Renal pelvis (tissue), 4 donors: ENCODE measurements around the gene LIMK1. TPM values are rescaled to one million over a fixed set of nuclear protein-coding genes. Genes with fewer than 3 reads are reported as not detected.
A peak's percentile ranks its signal among the peaks of the same experiment; 100 is the strongest.

ENCODE experiments used
- DNase-seq: peaks from one replicate; pipeline ENCODE4 v3.0.0-alpha.2; 2013
- polyA plus RNA-seq, 3 donors: library from polyadenylated mRNA; unstranded; fragments of 120-200 nt; gene quantifications; one replicate each; pipeline ENCODE4 v1.2.1, GENCODE V29; 2013; ENCODE audit not compliant: insufficient read length in 3 of 3

The LIMK1 gene
- polyA plus RNA-seq, 3 donors, result 21.3 to 27.6 (median 26.8) TPM

DNA sequence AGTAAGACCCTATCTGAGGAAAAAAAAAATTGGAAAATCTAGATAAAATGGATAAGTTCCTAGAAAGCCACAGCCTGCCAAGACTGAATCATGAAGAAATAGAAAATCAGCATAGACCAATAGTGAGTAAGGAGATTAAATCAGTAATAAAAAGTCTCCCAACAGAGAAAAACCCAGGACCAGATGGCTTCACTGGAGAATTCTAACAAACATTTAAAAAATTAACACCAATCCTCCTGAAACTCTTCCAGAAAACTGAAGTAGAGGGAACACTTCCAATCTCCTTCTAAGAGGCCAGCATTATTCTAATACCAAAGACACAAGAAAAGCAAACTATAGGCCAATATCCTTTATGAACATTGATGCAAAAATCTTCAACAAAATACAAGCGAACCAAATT is 8.8 kb upstream of the LIMK1 start:
- no peak for DNase-seq

DNA sequence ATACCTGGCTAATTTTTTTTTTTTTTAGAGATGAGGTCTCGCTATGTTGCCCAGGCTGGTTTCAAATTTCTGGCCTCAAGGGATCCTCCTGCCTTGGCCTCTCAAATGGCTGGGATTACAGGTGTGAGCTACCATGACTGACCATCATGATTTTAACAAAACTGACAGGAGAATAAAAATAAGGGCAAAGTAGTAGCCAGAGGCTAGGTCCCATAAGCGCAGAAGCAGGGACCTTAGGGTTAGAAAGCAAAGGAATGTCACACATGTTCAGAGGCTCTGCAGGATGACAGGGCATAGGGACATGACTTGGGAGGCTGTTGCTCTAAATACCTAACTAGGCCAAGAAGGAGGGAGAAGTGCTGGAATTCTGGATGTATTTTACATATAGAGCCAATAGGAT is 5.1 kb upstream of the LIMK1 start:
- DNase-seq, result no peak

DNA sequence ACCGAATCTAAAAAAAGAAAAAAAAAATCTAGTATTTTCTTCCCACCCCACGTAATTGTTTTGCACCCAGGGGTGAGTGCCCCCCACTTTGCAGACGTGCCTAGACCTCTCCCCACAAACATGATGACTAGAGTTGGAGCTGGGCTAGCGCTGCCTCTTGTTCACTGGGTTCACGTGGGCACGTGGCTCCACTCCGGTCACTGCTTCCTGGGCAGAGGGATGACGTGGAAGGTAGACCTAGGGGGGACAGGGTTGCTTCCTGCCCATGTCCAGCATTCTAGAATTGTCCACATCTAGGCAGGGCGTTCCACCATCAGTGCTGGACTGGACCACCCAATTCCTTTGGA is 861 bp upstream of the LIMK1 start:
- no peak for DNase-seq

DNA sequence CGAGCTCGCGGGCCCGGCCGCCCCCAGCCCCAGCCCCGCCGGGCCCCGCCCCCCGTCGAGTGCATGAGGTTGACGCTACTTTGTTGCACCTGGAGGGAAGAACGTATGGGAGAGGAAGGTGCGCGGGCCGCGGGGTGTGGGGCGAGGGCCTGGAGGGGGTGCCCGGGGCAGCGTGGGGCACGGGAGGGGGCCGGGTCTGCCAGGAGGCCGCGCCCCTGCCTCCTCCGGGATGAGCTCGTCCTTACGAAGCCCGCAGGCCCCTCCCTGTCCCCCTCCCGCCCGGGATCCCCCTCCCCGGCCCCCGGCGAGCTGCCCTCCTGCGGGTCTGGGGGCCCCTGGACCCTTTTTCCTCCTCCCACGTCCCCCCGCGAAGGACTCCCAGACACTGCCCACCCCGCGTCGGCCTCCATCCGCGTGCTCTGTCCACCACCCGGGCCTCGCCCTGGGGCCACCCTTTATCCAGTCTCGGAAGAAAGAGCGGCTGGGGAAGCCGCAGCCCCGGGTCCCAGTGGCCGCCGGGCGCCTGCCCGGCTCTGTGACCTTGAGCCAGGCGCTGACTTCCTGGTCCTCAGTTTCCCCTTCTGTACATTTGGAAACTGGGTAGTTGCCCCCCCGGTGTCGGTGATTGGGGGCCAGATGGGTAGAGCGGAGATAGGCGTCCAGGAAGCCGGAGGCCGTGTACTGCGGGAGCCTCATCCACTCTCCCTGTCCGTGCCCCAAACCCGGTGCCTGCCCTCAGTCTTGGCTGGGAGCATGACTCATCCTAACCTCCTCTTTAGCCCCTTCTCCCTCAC is 521 bp downstream of the LIMK1 start:
- DNase-seq, result peak; percentile 26

DNA sequence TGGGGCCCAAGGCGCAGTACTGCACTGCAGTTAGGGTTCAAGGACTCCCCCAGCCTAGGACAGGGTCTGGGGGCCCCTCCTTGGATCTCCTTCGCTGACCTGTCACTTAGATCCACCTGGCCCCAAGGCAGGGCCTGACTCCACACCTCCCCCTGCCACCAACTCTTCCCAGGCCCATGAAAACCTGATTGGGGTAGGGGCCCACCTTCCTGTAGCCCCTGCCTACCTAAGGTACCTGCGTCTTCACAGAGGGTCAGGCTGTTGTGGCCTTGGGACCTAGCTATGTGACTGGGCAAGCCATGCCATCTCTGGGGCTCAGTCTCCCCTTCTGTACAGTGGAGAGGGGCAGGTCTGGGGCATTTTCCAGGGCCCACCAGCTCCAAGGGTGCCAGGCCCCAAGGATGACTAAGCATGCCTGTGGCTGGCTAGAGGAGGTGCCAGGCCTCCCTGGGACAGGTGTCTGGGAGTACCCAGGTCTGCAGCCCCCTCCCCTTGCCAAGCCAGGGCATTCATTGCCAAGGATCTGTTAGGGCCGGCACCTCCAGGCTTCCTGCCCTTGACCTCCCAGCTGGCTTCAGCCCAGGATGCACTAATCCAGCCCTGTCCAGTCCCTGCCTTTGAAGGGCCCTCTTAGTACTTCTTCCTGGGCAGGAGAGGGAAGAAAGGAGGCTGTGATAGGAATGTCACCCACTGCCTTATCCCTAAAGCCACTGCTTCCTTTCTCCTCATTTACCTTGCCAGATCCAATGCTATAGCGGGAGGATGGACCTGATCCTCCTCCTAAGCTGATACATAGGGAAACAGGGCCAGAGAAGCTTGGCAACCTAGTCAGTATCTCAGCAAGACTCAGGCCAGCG is 1.3 kb downstream of the LIMK1 start:
- no peak for DNase-seq

DNA sequence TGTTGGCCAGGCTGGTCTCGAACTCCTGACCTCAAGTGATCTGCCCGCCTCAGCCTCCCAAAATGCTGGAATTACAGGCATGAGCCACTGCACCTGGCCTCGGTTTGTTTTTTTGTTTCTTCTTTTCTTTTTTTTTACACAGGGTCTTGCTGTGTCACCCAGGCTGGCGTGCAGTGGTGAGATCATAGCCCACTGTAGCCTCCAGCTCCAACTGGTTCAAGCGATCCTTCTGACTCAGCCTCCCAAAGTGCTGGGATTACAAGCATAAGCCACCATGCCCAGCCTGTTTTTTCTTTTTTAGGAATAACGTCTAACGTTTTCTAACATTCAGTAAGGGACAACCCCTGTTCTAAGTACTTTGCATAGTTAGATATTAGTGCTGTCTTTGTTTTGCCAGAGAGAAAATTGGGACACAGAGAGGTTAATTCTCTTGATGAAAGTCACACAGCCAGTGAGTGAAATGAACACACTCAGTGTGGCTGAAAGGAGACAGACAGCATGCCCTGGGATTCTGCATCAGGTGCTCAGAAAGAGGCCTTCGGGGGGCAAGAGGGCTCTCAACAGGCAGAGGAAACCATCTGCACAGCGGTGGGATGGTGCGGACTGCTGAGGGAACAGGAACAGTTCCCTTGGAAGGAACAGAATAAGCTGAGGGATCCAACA is 4.3 kb downstream of the LIMK1 start:
- DNase-seq, result no peak

DNA sequence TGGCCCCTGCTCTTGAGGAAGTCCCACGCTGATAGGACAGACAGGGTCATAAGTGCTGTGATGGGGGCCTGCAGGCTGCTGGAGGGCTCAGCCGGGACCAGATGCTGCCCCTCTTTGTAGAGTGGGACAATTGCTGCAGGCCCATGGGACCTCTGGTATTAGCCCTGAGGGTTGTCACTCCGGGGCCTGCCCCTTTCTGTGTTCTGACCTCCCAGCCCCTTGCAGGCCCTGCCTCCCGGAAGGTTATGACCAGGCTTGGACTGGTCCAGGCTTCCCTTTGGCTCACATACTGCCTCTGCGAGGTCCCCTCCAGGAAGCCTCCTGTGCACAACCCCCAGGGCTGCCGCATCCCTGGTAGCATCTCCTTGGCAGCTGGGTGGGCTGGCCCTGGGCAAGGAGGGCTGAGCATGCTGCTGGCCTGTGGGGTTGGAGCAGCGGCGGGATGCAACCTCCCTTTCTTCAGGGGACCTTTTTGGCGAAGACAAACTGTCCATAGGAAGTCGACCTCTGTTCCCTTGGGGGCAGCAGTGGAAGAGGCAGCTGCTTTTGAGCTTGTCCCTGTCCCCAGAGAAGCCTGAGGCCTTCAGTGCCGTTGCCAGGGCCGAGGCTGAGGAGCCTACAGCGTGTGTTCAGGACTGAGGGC is 8.8 kb downstream of the LIMK1 start:
- DNase-seq, result no peak

DNA sequence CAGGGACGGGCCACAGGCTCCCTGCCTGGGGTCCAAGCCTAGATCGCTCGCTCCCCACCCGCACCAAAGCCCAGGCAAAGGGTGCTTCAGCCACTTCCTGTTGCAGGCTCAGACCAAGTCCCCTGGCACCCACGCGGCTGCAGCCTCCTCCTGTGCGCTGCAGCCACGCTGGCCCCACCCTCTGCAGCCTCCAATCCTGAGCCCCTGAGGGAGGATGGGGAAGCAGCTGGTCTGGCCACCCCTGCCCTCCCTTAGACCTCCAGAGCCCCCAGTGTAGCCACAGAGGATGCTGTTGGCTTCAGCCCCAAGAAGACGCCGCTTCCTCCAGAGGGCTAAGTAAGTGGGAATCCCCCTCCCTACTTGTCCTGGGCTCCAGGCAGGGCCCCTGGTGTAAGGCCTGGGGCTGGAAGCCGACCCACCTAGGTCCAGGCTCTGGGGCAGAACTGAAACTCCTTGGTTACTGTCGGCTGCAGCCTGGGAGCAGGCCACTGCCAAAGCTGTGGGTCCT is 9.4 kb downstream of the LIMK1 start:
- no peak for DNase-seq

DNA sequence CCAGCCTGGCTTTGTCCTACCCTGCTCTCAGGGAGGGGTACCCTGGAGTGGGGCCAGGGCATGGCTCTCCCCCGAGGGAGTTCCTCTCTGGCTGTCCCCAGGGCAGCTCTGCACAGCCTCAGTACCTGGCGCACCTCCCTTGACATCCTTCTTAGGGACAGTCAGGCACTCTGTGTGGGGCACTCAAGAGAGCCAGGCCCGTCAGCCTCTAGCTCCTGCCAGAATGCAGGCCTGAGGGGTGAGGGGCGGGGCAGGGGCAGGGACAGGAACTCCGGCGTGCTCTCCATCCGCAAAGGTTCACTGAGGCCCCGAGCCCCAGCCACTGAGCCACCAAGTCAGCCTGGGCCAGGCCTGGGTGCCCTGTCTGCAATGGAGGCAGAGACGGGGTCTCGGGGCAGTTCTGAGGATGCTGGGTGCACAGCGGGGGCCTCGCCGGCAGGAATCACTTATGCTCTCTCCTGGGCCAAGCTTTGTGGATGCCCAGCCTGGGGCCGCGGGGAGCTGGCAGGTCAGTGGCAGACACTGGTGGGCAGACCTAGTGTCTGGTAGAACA is 10.1 kb downstream of the LIMK1 start:
- DNase-seq, result no peak

DNA sequence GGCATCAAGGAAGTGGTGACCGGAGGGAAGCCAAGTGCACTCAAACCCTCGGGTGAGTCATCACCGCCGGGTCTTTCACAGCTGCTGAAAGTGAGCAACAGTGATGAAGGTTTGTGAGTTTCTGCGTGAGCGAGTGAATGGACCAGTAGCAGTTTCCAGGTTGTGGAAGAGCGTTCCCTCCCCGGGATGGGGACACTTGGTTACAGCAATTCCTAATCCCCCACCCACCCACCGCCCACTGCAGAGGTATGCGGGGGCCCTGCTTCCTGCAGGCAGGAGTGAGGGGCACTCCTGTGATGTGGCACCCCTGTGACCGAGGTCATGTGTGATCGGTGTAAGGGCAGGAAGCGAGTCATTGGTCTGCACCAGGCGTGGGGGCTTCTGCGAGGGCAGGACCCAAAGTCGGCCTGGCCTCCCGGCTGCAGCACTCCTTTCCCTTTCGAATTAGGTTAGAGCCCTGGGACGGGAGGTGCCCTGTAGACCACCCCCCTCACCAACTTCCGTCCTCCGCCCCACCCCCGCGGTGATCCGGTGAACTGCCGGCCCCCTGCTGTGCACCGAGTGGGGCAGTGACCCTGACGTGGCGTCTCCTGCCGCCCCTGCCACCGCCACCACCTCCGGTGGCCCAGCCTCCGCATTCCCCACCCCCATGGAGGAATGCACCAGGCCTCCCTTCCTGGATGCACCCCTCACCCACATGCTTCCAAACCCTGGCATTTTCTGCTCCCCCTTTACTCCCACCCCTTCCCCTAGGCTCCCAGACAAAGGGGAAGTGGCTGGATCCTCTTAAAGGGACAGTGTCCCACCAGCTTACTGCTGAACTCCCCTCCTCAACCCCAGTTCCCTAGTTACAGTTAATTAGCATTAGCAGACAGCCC is 10.9 kb downstream of the LIMK1 start:
- peak; percentile 65 for DNase-seq

DNA sequence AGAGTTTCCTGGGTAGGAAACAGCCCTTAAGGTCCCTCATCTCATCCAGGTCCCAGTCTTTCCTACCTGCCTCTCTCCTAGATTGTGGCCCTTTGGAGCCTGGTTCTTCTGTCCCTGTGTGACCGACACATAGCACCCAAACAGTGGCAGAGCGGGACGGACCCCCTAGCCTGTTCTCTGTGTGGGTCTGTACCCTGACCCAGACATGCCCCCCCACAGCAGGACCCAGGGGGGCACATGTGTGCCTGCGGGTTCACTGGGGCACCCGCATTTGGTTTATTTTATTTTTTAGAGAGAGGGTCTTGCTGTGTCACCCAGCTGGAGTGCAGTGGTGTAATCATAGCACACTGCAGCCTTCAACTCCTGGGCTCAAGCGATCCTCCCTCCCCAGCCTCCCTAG is 11.5 kb downstream of the LIMK1 start:
- DNase-seq, result no peak

DNA sequence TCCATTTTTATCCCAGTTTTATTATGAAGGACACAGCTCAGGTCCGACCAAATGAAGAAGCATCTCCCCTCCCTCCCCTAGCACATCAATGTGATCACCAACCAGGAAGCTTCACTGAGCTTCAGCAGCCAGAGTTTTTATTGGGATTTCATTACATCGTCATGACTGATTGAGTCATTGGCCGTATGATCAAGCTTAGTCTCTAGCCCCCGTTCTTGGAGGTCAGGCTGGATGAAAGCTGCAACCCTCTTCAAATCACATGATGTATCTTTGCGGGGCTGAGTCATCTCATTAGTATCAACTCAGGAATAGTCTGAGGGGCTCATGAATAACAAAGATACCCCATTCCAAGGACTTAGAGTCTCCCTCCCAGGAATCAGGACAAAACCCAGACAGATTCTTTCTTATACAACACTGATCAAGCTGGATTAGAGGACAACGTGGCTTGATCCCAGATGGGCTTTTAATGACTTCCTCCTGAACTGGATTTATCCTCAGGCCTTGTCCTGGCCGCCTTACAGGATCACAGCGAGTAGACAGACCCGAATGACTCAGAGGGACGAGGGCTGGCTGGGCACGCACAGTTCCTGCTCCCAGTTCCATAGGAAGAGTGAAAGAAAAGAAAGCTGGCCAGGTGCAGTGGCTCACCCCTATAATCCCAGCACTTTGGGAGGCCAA is 14.5 kb downstream of the LIMK1 start:
- no peak for DNase-seq

DNA sequence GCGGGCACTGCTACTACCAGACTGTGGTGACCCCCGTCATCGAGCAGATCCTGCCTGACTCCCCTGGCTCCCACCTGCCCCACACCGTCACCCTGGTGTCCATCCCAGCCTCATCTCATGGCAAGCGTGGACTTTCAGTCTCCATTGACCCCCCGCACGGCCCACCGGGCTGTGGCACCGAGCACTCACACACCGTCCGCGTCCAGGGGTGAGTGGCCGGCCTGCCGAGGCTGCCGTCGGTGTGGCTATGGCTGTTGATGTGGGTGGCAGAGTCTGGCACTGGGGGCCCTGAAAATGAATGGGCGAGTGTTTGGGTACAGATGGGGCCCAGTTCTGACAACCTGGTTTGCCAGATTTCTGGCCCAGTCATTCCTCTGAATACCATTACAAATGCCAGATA is 15.4 kb downstream of the LIMK1 start:
- DNase-seq, result no peak

DNA sequence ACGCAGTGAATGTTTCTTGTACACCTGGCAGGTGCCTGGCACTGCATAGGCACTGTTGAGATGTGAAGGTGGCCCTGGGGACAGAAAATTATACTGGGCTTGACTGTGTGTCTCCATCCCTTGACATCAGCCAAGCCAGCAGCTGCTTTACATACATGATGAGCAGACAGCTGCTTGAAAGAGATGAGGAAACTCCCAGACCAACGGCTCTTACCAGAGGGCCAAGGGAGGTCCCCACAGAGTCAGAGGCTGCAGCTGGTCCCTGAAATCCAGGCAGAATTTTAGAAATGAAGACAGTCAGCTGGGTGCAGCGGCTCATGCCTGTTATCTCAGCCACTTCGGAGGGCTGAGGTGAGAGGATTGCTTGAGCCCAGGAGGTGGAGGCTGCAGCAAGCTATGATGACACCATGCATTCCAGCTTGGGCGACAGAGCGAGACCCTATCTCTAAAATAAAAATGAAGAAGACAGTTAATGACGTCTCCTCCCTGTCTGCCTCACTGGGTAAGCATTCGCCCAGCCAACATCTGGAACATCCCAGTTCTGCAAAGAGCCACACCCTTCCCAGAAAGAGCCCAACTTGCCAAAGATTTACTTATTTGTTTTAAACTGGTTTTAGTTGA is 17.6 kb downstream of the LIMK1 start:
- peak; percentile 40 for DNase-seq

DNA sequence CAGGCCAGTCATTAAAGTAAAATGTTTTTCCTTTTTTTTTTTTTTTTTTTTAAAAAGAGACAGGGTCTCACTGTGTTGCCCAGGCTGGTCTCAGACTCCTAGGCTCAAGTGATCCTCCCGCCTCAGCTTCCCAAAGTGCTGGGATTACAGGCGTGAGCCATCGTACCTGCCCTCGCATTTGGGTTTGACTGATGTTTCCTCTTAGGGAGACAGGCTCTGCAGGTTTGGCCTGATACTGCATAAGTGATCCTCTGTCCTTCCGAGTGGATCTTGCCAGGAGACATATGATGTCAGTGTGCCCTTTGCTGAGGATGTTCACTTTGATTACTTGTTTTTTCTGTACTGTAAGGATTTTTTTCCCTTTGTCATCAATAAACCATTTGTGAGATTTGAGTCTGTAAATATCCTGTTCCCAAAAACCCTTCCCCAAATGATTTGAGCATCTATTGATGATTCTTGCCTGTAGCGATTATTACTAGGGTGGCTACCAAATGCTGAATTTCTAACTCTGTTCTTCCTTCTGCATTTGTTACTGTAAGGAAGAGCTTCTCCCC is 19.7 kb downstream of the LIMK1 start:
- no peak for DNase-seq

DNA sequence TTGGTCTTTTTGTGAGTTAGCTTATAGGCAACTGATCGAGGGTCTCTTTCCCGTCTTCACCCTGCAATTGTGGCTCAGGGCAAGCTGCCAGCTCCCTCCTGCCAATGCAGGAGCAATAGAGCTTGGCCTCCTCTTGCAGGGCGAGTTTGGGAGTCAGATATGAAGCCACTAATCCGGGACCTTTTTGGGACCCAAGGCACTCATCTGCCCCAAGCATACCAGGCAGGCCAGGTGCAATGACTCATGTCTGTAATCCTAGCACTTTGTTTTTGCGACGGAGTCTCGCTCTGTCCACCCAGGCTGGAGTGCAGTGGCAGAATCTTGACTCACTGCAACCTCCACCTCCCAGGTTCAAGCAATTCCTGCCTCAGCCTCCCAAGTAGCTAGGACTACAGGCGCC is 21.1 kb downstream of the LIMK1 start:
- peak; percentile 63 for DNase-seq

DNA sequence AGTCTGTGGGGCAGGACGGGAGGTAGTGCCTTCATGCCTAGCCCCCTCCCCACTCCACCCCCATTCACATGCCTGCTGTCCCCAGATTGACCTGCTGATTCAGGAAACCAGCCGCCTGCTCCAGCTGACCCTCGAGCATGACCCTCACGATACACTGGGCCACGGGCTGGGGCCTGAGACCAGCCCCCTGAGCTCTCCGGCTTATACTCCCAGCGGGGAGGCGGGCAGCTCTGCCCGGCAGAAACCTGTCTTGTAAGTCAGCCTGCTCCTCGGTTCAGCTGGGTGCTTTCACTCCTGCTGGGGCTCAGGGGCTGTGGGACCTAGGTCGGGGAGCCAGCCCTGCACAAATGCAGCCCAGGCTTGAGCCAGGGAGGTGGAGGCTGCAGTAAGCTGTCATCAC is 22.4 kb downstream of the LIMK1 start:
- no peak for DNase-seq

DNA sequence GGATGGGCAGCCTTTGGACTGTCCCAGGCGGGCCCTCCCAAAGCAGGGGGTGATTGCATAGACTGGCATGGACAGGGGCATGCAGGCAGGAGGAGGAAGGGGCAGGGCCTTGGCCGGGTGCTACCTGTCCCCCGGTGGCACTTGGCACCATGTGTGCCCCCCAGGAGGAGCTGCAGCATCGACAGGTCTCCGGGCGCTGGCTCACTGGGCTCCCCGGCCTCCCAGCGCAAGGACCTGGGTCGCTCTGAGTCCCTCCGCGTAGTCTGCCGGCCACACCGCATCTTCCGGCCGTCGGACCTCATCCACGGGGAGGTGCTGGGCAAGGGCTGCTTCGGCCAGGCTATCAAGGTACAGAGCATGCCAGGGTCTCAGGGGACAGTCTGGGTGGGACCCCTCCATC is 23.2 kb downstream of the LIMK1 start:
- no peak for DNase-seq

DNA sequence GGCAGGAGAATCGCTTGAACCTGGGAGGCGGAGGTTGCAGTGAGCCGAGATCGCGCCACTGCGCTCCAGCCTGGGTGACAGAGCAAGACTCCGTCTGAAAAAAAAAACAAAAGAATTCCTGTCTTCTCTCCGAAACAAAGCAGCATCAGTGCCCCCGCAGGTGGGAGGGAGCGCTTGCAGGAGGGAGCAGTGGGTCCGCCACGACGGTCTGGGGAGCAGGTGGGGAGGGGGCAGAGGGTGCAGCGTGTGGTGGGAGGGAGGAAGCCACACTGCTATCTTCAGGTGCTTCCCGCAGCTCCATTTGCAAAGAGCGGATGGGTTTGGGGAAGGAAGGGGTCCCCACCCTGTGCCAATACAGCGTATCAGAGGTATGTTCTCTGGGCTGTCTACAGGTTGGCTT is 31.7 kb downstream of the LIMK1 start:
- DNase-seq, result no peak
